GM20431 (cell line): Measurements from ENCODE around the gene ARL15.

ENCODE experiments used
- in situ Hi-C: fragments of 300-500 bp; cut with MseI, MboI; formaldehyde crosslinking; loops from one replicate; pipeline ENCODE4 v1.15.0; 2020; ENCODE audit warnings: low sequenced_read_pairs; ENCODE audit not compliant: unreplicated experiment

The ARL15 gene

DNA sequence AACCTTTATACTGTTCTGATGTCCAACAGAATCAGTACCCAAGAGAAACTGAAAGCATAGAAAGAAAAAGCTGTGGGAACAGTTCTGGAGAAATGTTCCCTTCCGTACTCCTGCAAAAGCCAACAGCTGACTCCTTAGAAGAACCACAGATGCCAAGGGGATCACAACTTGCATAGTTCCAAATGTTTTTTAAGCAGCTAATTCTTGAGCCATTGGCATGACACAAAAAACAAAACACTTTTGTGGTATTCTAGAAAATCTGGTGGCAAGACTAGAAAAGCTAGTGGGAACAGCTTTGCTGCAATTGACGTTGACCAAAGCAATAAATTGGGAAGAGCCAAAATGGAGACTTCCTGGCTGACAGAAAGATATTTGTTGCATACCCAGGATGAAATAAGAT is 189.9 kb downstream of the ARL15 start:
- in situ Hi-C loops: no loop called here

DNA sequence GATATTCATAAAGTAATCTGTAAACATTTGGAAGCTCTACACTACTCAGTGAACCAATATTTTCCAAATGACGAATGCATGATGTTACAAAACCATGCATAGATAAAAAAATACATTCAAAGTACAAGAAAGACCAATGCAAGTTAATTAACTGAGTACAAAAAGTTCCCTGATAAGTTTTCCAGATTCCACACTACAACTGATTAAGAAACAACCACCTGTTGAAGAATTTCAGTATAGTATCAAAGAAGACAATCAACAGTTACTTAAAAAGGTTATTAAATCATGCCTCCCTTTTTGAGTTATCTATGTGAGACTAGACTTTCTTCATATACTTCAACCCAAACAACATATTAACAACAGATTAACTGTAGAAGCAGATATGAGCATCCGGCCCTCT is 192.4 kb downstream of the ARL15 start:
- in situ Hi-C loops: no loop called here

DNA sequence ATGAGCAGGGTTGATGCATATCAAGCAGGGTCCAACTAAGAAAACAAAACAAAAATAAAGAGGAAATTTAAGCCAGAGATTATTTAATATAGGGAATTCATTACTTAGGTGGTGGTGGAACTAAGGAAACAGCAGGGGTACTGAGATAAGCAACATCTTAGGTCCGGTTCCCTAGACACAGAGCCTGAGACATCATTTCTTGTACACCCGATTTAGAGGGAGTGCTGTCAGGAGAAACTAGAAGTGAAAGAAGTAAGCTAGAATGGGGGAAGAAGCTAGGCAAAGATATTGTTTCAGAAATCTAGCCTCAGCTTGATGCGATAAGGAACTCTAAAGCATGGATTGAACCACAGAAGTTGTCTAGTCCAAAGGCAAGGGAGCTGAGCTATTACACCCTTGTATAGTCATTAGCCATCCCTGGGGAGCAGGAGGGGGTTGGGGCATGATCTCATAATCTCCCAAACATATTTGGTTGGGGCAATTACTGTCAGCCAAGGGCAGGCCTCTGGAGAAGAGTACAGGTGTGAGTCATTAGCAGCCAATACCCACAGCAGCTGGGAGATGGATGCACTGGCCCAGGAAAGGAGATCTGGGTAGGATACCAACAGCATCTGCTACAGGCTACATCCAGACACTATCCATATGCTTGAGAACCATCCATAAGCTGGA is 194.5 kb downstream of the ARL15 start:
- in situ Hi-C loops: no loop called here

DNA sequence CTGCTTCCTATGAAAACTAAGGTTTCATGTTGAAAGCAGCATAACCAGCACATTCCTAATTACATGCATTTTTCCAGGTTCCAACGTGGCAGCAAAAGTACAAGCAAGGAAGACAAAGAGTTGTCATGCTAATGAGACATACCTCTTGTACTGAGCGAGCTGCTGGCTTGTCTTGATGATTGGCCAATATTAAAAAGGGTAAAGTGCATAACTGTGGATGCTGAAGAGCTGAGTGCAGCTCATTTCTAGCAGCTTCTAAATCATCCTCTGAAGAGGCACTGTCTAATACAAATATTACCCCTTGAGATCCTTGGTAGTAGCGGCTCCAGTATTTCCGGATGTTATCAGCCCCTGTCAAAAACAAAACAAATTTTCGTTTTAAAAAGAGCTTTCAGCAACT is 197.3 kb downstream of the ARL15 start:
- in situ Hi-C loops: no loop called here

DNA sequence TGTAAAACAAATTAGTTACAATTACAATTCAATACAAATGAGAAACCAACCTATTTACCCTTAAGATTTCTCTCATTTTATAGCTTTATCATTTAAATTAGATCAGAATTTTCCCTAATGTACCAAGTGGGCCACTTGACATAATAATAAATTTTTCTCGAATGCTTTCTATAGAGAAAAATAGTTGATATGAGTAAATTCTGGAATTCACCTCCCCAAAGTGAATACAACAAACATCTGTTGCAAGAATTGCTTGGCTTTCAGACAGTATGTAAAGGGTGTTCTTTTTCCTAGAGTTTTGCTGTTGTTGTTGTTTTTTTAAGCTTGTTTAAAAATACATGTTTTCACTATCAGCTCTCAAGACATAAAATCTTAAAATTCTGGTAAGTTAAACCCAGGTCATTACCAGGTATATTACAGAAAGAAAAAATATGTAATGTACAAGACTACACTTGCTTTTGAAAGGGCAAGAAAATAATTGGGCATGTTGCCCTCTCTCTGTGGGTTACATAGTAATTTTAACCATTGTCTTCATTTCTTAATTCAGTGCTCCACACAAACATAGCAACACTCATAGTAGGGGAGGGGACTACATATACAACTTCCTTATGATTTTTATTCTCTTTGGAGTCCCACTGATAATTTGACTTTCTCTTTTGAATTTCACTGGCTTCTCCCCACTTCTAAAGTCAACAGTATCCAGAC is 200.6 kb downstream of the ARL15 start:
- in situ Hi-C loops: no loop called here

GRCh38 chr5:54108136-54108535 is 202.2 kb downstream of the ARL15 start:
- in situ Hi-C loops: no loop called here

DNA sequence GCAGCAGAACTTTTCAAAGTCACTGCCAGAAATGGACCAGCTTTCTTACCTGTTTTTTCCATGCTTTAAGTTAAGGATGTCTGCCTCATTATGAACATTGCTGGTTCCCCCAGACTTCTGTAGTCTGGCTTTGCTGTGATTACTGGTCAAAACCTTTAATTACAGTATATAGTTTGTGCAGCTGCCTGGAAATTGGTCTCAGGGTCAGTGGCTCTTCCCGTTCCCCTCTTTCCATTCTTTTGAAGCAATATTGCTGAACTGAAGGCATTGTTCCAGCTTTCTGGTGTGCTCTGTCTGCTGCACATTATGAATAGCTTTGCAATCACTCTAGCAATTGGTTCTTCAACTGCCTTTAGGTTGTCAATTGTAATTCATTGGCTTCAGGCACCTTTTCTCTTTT is 206.5 kb downstream of the ARL15 start:
- in situ Hi-C loops: no loop called here

DNA sequence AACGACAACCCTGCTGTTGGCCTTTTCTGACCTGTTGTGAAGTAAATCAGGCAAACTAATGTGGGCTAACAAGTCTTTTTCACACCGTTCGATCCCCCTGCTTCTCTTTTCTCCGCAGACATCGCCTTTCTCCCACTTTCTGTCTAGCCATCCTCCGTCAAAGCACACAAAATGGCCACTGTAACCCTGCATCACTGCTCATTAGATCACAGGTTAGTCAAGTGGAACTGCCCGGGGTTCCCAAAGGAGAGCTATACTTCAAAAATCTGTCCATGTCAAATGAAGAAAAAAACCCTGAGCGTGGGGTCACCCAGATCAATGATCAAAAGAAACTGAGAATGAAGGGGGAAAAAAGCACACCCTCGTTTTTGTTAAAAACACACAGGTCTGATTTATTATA is 212.1 kb downstream of the ARL15 start:
- in situ Hi-C loops: no loop called here

- in situ Hi-C loops: no loop called here
These were observed 214.4 kb downstream of the ARL15 start for GRCh38 chr5:54095969-54096368.

- in situ Hi-C loops: no loop called here
These were observed 215.7 kb downstream of the ARL15 start for GRCh38 chr5:54094706-54095105.

DNA sequence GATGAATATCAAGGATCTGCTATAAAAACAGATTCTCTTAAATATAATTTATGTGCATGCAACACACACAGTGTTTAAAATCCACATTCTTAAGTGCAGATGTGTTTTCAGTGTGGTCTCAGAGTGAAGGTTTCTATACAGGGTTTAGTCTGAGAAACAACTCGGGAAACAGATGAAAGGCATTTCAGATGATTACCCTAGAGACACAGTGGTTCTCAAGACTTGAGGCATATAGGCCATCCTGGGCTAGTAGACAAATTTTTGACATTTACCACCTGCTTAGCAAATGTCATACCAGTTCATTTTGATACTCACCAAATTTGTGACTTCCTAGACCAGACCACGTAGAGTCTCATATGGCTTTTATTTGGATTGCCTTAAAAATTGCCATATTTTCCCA is 216.5 kb downstream of the ARL15 start:
- in situ Hi-C loops: no loop called here

DNA sequence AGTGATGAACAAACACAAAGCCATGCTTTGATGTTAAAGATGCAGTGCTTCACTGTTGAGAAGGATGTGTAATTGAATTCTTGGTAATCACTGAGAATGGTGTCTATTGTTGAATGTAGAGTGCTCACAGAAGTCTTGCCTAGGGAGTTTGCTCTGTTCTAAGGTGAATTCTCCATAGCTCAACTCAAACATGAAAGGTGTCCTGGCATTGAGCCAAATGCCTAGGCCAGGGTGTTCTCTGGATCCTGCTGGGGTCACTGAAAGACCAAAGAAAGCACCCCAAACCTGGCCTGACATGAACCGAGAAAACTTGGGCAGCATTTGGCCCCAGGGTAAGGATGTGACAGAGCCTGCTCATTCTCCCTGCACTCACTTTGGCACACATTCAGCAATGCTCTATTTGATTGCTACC is 217.3 kb downstream of the ARL15 start:
- in situ Hi-C loops: no loop called here

- in situ Hi-C loops: no loop called here
These were observed 218.9 kb downstream of the ARL15 start for GRCh38 chr5:54091307-54092130.

DNA sequence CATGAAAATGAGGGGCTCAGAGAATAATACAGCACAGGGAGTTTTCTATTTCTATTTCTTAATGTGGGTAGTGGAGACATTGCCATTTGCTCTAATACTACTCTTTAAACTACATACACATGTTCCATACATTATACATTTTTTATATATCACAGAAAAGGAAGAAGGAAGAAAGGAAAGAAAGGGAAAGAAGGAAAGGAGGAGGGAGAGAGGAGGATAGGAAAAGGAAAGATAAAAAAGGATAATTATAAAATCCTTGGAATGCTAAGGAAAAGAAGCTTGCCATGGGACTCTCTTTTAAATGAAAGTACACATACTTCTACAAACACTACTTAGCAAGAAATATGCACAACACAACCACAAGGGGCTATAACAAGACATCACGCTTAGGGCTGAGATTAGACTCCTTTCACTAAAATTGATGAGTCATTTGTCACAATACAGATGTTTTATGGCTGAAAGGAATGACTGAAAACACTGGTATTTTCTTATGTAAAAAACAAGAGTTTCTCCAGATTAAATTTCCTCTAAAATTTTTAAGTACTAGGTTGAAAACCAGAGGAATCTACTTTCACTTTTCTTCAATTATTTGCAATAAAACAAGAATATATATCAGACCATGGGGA is 219.8 kb downstream of the ARL15 start:
- in situ Hi-C loops: no loop called here

DNA sequence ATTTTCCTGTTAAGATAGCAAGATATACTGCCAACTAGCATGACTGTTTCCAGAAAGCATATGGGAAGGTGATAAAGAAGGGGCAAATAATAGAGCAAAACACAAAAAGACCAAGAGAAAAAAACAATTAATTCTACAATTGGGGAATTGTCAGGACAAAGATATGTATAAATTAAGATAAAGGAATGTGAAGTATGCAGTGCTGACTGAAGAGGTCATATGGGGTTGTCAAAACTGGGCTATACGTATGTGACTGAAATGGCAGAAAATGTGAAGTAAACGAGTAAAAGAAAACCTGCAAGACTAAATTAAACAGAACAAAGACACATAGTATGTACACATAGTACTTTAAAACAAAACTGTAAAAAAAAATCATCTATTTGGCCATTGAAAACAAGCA is 222.3 kb downstream of the ARL15 start:
- in situ Hi-C loops: no loop called here

DNA sequence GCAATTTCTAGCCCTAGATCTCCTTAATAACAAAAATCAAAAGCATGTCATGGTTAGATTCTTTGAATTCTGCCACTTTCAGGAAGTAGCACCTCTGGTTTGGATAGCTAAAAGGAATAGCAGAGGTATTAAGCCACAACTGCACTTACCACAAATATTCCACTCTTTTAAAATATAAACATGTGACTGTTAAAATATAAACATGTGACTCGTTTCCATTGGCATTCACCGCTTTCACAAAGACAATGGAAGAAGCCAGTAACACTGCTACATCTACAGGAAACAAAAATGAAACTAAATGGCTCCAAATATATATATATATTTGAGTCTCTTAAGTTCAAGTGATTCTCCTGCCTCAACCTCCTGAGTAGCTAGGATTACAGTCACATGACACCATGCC is 222.9 kb downstream of the ARL15 start:
- in situ Hi-C loops: no loop called here

DNA sequence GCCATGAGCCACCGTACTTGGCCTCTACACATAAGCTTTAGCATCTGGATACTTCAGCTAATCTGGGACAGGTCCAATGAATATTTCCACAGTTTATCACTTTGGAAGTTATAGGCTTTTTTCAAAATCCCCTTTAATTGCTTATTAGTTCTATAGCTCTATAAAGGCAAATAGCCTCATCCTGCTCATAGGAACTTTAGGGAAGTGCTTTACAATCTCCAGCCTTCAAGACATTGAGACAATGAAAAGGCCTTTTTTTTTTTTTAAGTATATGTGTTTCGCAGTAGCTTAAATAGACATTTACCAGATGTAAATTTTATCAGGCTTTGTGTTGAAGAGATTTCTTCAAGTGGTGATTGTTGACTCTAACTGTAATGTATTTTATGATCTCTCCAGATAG is 224.2 kb downstream of the ARL15 start:
- in situ Hi-C loops: no loop called here

- in situ Hi-C loops: no loop called here
These were observed 225.7 kb downstream of the ARL15 start for GRCh38 chr5:54084696-54085095.

- in situ Hi-C loops: no loop called here
These were observed 226.5 kb downstream of the ARL15 start for GRCh38 chr5:54083851-54084250.

DNA sequence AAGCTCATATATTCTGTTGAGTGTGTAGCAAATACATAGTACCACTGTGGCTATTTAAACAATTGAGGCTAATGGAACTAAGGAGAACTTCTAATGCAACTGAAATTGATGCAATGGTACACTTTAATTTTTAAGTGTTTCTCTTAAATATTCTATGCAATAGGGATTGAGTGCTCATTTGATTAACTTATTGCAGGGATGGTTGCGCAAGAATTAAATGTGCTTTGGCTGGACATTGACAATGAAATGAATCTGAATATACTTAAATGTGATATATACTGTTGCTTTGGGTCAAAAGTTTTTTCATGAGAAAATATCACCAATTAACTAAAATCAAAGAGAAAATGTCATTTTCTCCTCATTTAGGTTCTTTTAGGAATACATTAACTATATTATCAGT is 227.1 kb downstream of the ARL15 start:
- in situ Hi-C loops: no loop called here

GRCh38 chr5:54081415-54081814 is 229.0 kb downstream of the ARL15 start:
- in situ Hi-C loops: no loop called here
